GM18507 (cell line): ENCODE measurements around the gene AOAH.
"Not testable (repeated sequence)": the region's sequence is repeated elsewhere in the genome, so short reads cannot be mapped to it uniquely, and the experiment has no call there.

ENCODE experiments used
- DNase-seq: peaks from one replicate; pipeline ENCODE4 v3.0.0; 2011; ENCODE audit warnings: low read depth; ENCODE audit not compliant: insufficient read length; ENCODE audit errors: extremely low spot score
- FAIRE-seq: peaks from 2 replicates; lab custom pipeline; 2011; peaks lifted over from hg19 to GRCh38; lab: Jason Lieb, UNC

Gene AOAH

DNA sequence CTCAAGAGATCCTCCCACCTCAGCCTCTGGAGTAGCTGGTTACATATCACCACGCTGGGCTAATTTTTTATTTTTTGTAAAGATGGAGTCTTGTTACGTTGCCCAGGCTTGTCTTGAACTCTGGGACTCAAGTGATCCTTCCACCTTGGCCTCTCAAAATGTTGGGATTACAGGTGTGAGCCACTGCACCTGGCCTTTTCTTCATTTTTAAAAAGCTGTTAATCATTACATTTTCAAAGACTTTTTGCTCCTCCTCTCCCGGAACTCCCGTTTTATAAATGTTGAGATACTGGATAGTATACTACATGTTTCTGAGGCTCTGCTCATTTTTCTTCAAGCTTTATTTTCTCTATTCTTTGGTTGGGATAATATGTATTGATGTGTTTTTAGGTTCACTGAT is 16.4 kb downstream of the AOAH start:
- DNase-seq (no peak), FAIRE-seq (no peak)

- DNase-seq (no peak), FAIRE-seq (no peak)
Observed at GRCh38 chr7:36707465-36707864, 16.8 kb downstream of the AOAH start.

- not testable (repeated sequence) for DNase-seq, FAIRE-seq
Observed at GRCh38 chr7:36703860-36704259, 20.4 kb downstream of the AOAH start.

GRCh38 chr7:36692456-36692855 is 31.8 kb downstream of the AOAH start:
- FAIRE-seq (peak; percentile 46), DNase-seq (peak; percentile 15)

DNA sequence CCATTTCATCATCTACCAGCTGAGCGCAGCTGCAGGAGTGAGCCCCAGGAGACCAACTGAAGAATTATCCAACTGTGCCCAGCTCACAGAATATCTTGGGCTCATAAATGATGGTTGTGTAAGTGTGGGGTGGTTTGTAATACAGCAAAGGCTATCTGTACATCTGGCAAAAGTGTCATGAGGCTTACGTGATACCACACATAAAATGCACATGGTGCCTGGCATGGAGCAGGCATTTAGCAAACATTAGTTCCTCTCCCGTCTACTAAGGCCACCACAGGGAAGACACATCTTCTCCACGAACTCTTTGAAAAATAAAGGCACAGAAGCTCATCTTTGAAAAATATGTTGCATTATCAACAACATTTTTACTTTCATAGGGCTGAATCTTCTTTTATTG is 32.3 kb downstream of the AOAH start:
- FAIRE-seq (no peak), DNase-seq (no peak)

DNA sequence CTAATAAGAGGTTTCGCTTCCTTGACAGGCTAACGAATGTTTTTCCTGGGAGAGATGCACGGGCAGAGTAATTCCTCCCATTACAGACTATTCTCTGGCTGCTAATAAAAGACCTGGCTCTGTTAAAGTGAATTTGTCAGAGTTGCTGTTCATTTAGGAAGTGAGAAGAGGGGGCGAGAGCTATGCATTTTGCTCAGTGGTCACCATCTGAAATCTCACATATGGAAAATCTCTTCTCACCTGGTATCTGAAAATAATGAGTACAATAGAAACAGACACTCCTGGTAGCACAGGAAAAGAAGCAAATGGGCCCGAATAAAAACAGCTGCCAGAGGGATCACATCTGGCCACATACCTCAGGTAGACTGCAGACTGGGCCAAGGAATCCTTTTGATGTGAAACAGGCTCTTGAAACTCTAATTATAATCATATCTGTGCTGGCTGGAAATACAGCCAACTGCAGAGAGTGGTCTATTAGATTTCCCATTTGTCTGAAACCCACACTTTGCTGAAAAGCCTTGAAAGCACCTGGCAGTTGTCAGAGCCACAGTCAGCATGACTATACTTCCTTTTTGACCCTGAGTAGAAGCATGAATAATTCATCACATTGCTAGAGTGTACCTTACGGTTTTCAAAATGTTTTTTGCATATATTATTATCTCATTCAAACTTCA is 33.6 kb downstream of the AOAH start:
- FAIRE-seq = peak; percentile 31
- DNase-seq = no peak

GRCh38 chr7:36690041-36690440 is 34.3 kb downstream of the AOAH start:
- DNase-seq (no peak), FAIRE-seq (no peak)

DNA sequence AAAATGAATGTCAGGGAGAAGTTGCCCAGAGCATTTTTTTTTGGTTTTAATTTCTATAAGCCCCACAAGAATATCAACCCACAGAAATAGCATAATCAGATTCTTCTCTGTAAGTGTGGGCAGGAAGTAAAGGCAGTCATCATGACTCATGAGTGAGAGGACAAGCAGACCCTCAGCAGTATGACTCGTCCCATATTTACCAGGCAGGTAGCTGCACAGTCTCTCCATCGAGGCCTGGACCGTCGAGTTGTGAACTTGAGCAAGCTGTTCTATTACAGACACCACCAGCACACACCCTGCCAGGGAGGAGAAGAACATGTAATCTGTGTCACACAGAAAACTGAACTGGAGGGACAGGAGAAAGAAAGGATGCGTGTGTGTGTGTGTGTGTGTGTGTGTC is 37.8 kb downstream of the AOAH start:
- FAIRE-seq = no peak
- no peak for DNase-seq

GRCh38 chr7:36684954-36685353 is 39.3 kb downstream of the AOAH start:
- DNase-seq (no peak), FAIRE-seq (no peak)

- no peak for FAIRE-seq
- DNase-seq = no peak
Observed at GRCh38 chr7:36683695-36684357, 40.5 kb downstream of the AOAH start.

DNA sequence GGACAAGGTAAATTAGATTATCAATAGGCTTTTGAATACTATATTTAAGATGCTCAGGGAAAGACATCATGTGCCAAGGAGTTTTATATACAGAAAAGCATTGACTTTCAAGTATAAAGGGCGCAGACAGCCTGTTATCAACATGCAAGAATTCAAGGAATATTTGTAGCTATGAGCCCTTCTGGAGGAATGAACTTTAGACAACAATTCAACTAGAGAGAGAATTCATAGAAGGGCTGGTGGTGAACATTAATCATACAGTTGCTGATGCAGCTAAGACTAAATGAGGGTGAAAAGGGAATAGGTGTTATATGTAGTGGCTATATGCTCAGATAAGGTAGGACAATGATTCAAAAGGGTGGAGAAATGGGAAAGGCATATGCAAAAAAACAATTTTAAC is 41.2 kb downstream of the AOAH start:
- FAIRE-seq (no peak), DNase-seq (no peak)

DNA sequence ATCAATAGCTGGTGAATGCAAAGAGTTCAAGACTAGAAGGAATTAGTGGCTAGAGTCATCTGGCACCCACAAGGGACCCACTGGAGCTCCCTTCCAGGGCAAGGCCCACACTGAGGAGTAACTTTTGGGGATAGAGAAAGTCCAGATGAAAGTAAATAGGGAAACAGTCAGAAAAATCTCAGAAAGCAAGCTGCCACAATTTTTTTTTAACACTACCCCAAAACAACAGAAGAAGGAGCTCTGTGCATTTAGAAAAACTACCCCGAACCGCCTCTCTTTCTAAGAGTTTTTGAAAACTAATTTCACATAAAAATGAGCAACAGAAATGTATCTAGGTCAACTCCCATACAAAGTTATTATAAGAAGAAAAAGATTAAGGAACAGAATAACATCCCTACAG is 42.2 kb downstream of the AOAH start:
- FAIRE-seq = no peak

DNA sequence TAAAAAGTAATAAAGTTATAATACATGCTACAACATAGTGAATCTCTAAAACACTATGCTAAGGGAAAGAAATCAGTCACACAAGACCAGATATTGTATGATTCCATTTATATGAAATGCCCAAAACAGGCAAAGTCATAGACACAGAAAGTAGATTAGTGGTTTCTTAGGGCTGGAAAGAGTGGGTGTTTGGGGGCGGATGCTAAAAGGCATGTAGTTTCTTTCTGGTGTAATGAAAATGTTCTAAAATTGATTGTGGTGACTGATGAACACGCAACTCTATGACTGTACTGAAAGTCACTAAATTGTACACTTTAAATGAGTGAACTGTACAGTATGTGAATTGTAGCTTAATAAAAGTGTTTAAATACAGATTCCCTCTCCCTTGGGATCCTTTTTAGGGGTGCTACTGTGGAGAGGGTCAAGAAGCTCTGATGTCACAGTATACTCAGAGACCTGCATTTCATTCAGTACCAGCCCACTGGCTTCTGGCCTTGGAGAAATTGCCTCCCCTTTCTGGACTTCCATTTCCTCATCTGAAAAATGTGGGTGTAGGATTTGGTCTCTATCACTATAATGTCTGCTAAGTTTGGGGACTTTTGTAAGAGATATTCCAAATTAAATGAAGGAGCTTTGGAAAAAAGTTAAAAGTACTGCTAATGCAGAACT is 46.4 kb downstream of the AOAH start:
- FAIRE-seq = peak; percentile 46
- DNase-seq = no peak

More for the DNA sequence above, 42.2 kb downstream of the AOAH start:
- no peak for DNase-seq

- DNase-seq = no peak
- FAIRE-seq = no peak
Observed at GRCh38 chr7:36673703-36674102, 50.6 kb downstream of the AOAH start.

DNA sequence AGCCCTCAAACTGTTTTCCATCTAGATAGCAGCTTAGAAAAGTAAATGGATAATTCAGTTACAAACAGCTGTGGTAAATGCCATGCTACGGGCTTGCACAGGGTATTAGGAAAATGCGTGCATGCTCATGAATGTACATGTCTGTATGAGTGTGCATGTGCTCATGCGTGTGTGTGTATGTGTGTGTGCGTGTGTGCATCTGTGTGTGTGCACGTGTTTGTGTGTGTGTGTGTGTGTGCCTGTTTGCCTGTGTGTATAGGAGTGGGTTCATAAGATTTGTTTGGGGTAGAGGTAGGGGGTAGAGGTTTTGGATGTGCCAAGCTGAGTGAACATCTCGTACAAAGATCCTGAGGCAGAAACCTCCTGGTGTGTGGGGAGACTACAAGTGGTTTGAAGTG is 52.9 kb downstream of the AOAH start:
- DNase-seq = no peak
- no peak for FAIRE-seq

- peak; percentile 73 for FAIRE-seq
- peak; percentile 20 for DNase-seq
Observed at GRCh38 chr7:36670585-36671431, 53.5 kb downstream of the AOAH start.

DNA sequence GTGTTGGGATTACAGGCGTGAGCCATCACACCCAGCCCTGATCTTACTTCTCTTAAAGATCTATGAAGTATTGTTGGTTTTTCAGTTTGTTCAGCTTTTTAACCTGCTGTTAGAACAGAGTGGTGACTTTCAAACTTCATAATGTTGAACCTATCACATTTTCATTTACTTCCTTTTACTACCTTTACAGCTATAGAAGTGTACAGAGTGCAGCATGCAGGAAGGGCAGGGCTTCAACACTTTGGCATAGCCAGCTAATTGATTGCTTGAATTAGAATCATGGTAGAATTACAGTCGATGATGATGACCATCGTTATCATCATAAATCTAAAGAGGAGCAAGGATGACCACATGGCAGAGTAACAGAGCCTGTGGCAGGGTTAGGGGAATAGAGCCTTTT is 55.5 kb downstream of the AOAH start:
- FAIRE-seq (no peak), DNase-seq (no peak)

GRCh38 chr7:36668080-36668479 is 56.2 kb downstream of the AOAH start:
- no peak for DNase-seq
- no peak for FAIRE-seq

DNA sequence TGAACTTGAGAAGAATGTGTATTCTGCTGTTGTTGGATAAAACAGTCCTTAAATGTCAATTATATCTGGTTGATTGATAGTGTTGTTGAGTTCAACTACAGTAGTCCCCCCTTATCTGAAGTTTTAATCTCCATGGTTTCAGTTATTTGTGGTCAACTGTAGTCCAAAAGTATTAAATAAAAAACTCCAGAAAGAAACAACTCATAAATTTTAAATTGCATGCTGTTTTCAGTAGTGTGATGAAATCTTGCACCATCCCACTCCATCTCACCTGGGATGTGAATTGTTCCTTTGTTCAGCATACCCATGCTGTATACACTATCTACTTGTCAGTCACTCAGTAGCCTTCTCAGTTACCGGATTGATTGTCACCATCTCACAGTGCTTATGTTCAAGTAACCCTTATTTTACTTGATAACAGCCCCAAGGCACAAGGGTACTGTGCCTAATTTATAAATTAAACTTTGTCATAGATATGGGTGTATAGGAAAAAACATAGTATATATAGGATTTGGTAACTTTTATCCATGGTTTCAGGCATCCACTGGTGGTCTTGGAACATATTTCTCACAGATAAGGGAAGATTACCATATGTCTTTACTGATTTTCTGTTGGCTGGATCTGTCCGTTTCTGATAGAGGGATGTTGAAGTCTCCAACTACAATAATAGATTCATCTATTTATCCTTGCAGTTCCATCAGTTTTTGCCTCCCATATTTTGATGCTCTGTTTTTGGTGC is 57.1 kb downstream of the AOAH start:
- FAIRE-seq (no peak), DNase-seq (no peak)
